Mucosa of stomach (tissue), 1 donor: Measurements from ENCODE around the gene TUBA3E.
"Not testable (repeated sequence)": the region's sequence is repeated elsewhere in the genome, so short reads cannot be mapped to it uniquely, and the experiment has no call there.

ENCODE experiments used
- H3K27me3 ChIP-seq: one replicate; pipeline ENCODE4 v1.7.0; 2013; ENCODE audit warnings: mild to moderate bottlenecking, low read length; ENCODE audit not compliant: control insufficient read depth, insufficient read depth
- H3K36me3 ChIP-seq: one replicate; pipeline ENCODE4 v1.7.0; 2013; ENCODE audit warnings: low read length; ENCODE audit not compliant: control insufficient read depth, insufficient read depth
- H3K4me1 ChIP-seq: one replicate; pipeline ENCODE4 v1.7.0; 2013; ENCODE audit warnings: mild to moderate bottlenecking, low read length; ENCODE audit not compliant: control insufficient read depth, insufficient read depth
- H3K4me3 ChIP-seq: one replicate; pipeline ENCODE4 v1.7.0; 2013; ENCODE audit warnings: low read length
- H3K9ac ChIP-seq: one replicate; pipeline ENCODE4 v1.7.0; 2013; ENCODE audit warnings: mild to moderate bottlenecking, low read length, moderate library complexity
- H3K9me3 ChIP-seq: one replicate; pipeline ENCODE4 v1.7.0; 2013; ENCODE audit warnings: mild to moderate bottlenecking, low read length, moderate library complexity; ENCODE audit not compliant: control insufficient read depth
- donor health status: Pancreatic carcinoma.

The TUBA3E gene

DNA sequence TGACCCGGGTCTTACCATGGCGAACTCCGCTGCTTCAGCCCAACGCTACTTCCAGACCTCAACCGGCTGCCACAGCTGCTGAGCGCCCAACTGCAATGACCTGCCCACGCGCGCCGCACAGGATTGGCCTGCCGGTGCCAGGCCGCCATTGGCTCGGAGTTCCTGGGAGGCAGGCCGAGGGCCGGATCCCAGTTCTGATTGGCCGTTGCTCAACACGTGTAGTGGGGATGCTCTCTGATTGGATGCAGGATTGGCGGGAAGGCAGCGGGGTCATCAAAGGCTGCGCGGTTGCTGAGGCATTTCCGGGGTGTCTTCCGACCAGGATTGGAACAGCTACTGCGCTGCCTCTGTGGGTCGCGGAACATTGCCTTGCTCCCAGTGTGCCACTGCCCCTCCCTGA, at the start of gene TUBA3E:
Gene TUBA3E (minus strand): TSS at position 97 of the 400 bp plus-strand sequence. CDS start 79 bp downstream, at position 18.
- peaks cover 5% of the 10 kb centered on the region for H3K4me1 ChIP-seq
- H3K36me3 ChIP-seq, result no peaks in the 10 kb centered on the region
- no peaks in the 10 kb centered on the region for H3K27me3 ChIP-seq
- H3K9ac ChIP-seq, result no peak within 1 kb of the TSS
- no peak within 1 kb of the TSS for H3K4me3 ChIP-seq
- H3K9me3 ChIP-seq, result no peaks in the 10 kb centered on the region

DNA sequence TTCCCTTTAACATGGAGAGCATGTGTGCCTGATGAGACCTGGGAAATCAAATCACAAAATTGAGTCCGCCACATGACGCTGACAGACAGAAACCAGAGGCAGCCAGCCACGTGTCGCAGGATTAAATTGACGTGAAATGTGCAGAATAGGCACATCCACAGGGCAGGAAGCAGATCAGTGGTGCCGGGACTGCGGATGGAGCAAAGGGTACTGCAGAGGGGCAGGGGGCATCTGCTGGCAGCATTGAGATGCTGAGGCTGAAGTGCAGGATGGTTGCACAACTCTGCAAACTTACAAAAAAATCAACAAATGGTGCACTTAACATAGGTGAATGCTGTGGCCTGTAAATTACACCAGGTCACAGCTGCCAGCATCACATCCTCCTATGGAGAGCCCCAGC, 48.2 kb upstream of the TUBA3E start:
- Histone ChIP-seq H3K27me3 (peaks cover 1% of the 10 kb centered on the region), H3K36me3 (no peaks in the 10 kb centered on the region), H3K9ac (no peak overlapping the region), H3K4me3 (no peak overlapping the region), H3K9me3 (no peaks in the 10 kb centered on the region), H3K4me1 (no peaks in the 10 kb centered on the region)

DNA sequence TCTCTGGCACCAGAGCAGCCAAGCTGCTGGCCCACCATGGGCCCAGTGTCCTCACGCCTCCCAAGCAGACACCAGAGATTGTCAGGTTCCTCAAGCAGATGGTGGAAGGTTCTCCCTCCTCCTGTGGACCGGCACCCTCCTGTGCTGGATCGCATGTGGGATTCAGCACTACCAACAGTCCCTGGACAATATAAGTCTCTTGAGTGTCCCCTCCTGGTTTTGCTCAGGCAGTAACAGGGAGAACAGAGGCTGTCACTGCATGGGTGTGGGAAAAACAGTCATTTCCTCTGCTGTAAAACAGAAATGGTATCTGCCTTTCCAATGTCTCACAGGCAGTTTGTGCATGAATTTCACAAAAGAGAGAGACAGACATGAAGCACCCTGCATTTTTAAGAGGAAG, 47.7 kb upstream of the TUBA3E start:
- Histone ChIP-seq H3K27me3 (no peaks in the 10 kb centered on the region), H3K9me3 (no peaks in the 10 kb centered on the region), H3K4me3 (no peak overlapping the region), H3K9ac (no peak overlapping the region), H3K36me3 (no peaks in the 10 kb centered on the region), H3K4me1 (no peaks in the 10 kb centered on the region)

DNA sequence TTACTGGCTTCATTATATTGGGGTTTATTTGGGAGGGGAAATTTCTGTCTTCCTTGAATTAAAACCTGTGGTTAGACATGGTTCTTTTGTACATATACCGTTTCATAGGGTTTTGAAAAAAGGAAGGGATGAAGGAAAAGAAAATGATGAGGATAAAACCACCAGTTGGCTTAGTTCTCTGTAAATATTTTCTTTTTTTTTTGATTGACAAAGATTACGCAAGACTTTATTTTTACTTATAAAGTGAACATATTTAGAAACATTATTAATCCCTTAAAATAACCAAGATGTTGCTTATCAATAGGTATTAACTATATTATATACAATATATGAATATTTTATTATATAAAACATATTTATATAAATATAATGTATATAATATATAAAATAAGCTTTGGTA, 45.1 kb upstream of the TUBA3E start:
- H3K36me3 ChIP-seq, result no peaks in the 10 kb centered on the region
- H3K9me3 ChIP-seq, result no peaks in the 10 kb centered on the region
- H3K9ac ChIP-seq, result no peak overlapping the region
- H3K27me3 ChIP-seq, result no peaks in the 10 kb centered on the region
- no peaks in the 10 kb centered on the region for H3K4me1 ChIP-seq
- no peak overlapping the region for H3K4me3 ChIP-seq

DNA sequence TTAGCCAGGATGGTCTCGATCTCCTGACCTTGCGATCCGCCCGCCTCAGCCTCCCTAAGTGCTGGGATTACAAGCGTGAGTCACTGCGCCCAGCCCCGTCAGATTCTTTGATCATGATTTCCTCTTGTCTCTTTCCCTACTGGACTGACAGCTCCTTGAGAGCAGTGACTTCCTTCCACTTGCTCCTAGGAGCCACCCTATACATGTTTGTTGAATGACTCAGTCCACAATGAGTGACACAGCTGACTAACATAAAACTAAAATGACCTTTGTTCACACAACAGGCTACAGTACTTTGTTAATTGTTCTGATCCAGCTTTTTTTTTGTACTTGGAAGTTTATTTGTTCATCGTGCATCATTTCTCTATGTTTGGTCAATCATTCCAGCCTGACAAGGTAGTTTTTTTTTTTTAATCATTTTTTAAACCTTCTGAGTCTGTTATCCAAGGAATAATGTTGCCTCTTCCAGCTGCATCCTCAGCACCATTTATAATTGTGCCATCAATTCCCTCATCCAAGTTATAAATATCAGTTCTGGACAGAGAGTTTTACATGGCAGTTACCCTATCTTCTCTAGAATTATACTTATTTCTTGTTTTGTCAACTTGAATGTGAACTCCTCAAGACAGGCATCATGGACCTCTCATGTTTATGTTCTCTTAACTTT, 42.9 kb upstream of the TUBA3E start:
- Histone ChIP-seq H3K36me3 (no peaks in the 10 kb centered on the region), H3K4me1 (no peaks in the 10 kb centered on the region), H3K9me3 (no peaks in the 10 kb centered on the region), H3K27me3 (no peaks in the 10 kb centered on the region), H3K4me3 (no peak overlapping the region), H3K9ac (no peak overlapping the region)

DNA sequence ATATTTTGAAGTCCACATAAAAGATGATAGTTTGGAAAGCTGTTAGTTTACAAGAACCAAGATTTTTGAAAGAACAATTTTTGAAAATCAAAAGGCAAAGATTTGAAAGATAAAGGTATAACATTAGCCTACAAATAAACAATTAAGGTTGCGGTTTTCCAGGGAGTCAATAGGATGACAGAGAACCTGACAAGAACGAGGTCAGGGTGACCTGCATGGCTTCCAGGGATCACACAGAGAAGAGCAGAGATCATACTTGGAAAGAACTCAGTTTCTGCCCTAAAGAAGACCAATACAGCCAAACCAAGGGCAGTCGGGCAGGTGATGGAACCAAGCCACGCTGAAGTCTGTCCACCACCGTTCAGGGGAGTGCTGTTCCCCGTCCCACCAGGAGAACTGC, 41.3 kb upstream of the TUBA3E start:
- H3K4me3 ChIP-seq, H3K4me1 ChIP-seq, H3K36me3 ChIP-seq, H3K9me3 ChIP-seq, H3K27me3 ChIP-seq, H3K9ac ChIP-seq: not testable (repeated sequence)

DNA sequence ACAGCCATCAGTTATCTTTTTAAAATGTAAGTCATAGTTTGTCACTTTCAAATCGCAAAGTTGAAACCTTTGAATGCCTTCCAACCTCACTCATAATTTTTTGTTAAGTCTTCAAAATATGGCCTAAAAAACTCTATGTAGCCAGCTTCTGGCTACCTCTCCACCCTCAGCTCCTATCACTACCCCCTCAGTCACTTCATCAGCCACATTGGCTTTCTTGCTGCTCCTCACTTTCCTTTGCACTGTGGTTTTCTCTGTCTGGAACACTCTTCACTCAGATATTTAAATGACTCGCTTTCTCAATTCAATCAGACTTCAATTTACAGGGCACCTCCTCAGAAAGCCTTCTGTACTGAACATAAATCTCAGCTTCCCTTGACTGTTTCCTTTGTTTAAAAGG, 34.8 kb upstream of the TUBA3E start:
- not testable (repeated sequence) for H3K9ac ChIP-seq, H3K36me3 ChIP-seq, H3K27me3 ChIP-seq, H3K4me1 ChIP-seq, H3K4me3 ChIP-seq, H3K9me3 ChIP-seq

DNA sequence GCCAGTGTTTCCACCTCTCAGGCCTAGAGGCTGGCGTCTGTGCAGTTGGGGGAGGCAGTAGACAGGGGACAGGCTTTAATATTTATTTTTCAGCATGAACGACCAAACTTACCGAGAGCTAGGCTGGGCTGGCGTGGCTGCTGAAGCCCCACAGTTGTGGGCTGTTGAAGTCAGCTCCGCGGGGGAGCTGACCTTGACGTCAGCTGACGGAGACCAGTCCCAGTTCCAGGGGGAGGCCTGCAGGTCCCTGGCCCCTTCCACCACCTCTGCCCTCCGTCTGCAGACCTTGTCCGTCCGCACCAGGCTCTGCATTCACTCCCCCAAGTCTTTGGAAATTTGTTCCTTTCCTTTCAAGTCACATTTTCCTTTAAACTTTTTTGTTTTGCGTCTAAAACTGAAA, 33.4 kb upstream of the TUBA3E start:
- H3K4me1 ChIP-seq, result no peaks in the 10 kb centered on the region
- H3K27me3 ChIP-seq, result no peaks in the 10 kb centered on the region
- no peaks in the 10 kb centered on the region for H3K9me3 ChIP-seq
- no peak overlapping the region for H3K4me3 ChIP-seq
- no peak overlapping the region for H3K9ac ChIP-seq
- H3K36me3 ChIP-seq, result no peaks in the 10 kb centered on the region

DNA sequence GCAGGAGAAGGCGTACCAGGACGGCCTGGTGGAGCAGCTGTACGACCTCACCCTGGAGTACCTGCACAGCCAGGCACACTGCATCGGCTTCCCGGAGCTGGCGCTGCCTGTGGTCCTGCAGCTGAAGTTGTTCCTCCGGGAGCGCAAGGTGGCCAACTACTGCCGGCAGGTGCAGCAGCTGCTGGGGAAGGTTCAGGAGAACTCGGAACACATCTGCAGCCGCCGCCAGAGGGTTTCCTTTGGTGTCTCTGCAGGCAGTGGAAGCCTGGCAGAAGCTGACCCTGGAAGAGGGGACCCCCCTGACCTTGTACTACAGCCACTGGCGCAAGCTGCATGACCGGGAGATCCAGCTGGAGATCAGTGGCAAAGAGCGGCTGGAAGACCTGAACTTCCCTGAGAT, 32.7 kb upstream of the TUBA3E start:
- H3K9ac ChIP-seq, H3K4me3 ChIP-seq, H3K27me3 ChIP-seq, H3K4me1 ChIP-seq, H3K9me3 ChIP-seq, H3K36me3 ChIP-seq: not testable (repeated sequence)

DNA sequence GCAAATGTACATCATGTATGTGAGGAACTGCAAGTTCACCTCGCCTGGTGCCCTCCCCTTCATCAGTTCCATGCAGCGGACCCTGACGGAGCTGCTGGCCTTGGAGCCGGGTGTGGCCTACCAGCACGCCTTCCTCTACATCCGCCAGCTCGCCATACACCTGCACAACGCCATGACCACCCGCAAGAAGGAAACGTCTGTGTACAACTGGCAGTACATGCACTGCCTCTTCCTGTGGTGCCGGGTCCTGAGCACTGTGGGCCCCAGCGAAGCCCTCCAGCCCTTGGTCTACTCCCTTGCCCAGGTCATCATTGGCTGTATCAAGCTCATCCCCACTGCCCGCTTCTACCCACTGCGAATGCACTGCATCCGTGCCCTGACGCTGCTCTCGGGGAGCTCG, 32.1 kb upstream of the TUBA3E start:
- H3K4me1 ChIP-seq, H3K4me3 ChIP-seq, H3K27me3 ChIP-seq, H3K9ac ChIP-seq, H3K36me3 ChIP-seq, H3K9me3 ChIP-seq: not testable (repeated sequence)

DNA sequence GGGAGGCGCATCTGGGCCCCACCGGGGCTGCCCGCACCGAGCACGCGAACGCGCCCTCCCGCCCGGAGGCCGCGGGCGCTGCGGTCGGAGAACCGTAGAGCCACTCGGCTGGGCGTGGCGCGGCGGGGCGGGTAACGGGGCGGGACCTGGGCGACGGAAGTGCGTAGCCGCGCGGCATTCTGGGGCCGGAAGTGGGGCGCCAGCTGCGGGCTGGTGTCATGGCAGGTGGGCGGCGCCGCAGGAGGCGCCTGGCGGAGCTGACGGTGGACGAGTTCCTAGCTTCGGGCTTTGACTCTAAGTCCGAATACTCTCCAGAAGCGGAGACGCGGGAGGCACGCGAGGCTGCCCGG, 30.9 kb upstream of the TUBA3E start:
- H3K9me3 ChIP-seq, H3K27me3 ChIP-seq, H3K4me3 ChIP-seq, H3K36me3 ChIP-seq, H3K4me1 ChIP-seq, H3K9ac ChIP-seq: not testable (repeated sequence)

DNA sequence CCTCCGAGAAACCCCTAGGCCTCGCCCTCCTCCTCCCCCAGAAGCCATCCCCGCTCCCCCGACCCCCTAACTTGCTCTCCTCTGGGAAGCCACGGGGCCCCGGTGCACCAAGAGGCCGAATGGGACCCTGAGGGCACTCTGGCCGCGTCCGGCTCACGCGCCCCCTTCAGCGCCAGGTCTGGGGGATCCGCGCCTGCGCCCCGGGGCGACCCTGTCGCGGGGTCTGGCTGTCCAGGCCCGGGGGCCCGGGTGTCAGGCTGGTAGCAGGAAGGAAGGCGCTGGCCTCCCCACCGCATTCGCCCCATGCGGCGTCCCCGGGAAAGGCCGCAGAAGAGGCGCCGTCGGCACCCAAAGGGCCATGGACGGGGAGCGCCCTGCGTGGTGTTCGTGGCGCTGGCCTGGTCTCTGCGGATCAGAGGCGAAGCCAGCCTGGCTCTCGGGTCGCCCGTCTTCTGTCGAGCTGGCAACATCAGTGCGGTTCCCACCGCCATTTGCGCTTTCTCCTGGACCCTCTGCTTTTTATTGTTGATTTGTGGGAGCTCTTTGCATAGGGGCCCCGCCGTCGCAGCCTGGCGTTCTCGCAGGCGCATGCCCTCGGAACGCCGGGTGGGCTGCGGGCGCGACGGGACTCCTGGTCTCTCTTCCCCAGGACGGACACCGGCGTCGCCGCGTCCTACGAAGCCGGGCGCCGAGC, 30.4 kb upstream of the TUBA3E start:
- H3K27me3 ChIP-seq, H3K36me3 ChIP-seq, H3K9me3 ChIP-seq, H3K4me3 ChIP-seq, H3K4me1 ChIP-seq, H3K9ac ChIP-seq: not testable (repeated sequence)

DNA sequence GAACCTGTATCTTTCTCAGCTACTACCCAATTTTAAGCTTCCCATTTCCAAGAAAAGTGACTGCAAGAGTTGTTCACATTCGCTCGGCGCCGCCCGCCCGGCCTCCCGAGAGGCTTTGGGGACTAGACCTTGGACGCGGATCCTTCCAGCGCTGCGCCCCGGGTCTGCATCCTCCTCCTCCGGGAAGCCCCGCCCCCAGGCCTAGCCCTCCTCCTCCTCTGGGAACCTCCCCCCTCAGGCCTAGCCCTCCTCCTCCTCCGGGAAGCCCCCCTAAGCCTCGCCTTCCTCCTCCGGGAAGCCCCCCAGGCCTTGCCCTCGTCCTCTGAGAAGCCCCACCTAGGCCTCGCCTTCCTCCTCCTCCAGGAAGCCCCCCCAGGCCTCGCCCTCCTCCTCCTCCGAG, 29.8 kb upstream of the TUBA3E start:
- H3K9ac ChIP-seq, H3K4me3 ChIP-seq, H3K9me3 ChIP-seq, H3K27me3 ChIP-seq, H3K36me3 ChIP-seq, H3K4me1 ChIP-seq: not testable (repeated sequence)
